ENCODE measurements around the gene KCNIP3. TPM values are rescaled to one million over a fixed set of nuclear protein-coding genes. Genes with fewer than 3 reads are reported as not detected.

The KCNIP3 gene
- total and polyA plus RNA-seq, 4 donors: 1.8 to 2.7 (median 2.1) TPM

GRCh38 chr2:95329401-95329800 lies 32.3 kb downstream of the KCNIP3 start:
- Histone ChIP-seq H3K27me3 (ENCODE audit: control insufficient read depth in 3 of 3, insufficient read depth in 3 of 3, low read length in 2 of 3) (no peaks in the 10 kb centered on the region), H3K36me3 (ENCODE audit: control insufficient read depth in 4 of 4, insufficient read depth in 4 of 4, low read length in 4 of 4) (no peaks in the 10 kb centered on the region), H3K4me1 (ENCODE audit: control insufficient read depth in 5 of 5, insufficient read depth in 5 of 5, low read length in 5 of 5) (no peaks in the 10 kb centered on the region), H3K9me3 (ENCODE audit: control insufficient read depth in 4 of 4, insufficient read depth in 3 of 4, low read length in 3 of 4) (peaks cover 0 to 2% (median 0%) of the 10 kb centered on the region in 4 donors), H3K9ac (ENCODE audit: insufficient read depth in 1 of 2, low read length in 2 of 2) (no peak overlapping the region), H3K27ac (ENCODE audit: low read depth in 1 of 2, low read length in 1 of 2) (no peak overlapping the region), H3K4me3 (no peak overlapping the region)
- 93 to 97% methylated on average over 14 of the region's 14 CpGs for WGBS, 2 donors
- TF ChIP-seq CTCF (IDR thresholded peaks at IDR 0.05; ENCODE audit: control extremely low read depth, extremely low read depth): no peak
- no peak for ATAC-seq (ENCODE audit: insufficient read depth, low FRiP score)
- DNase-seq: no peak

- no peak for TF ChIP-seq CTCF (IDR thresholded peaks at IDR 0.05; ENCODE audit: control extremely low read depth, extremely low read depth)
- ATAC-seq (ENCODE audit: insufficient read depth, low FRiP score) (no peak), DNase-seq (no peak)
- H3K36me3 ChIP-seq (ENCODE audit: control insufficient read depth in 4 of 4, insufficient read depth in 4 of 4, low read length in 4 of 4): no peaks in the 10 kb centered on the region
- WGBS, 2 donors: 80 to 86% methylated on average over 23 of the region's 23 CpGs
- H3K27me3 ChIP-seq (ENCODE audit: control insufficient read depth in 3 of 3, insufficient read depth in 3 of 3, low read length in 2 of 3): no peaks in the 10 kb centered on the region
- H3K9me3 ChIP-seq (ENCODE audit: control insufficient read depth in 4 of 4, insufficient read depth in 3 of 4, low read length in 3 of 4): peaks cover 0 to 2% (median 0%) of the 10 kb centered on the region in 4 donors
- H3K4me3 ChIP-seq: no peak overlapping the region
- H3K27ac ChIP-seq (ENCODE audit: low read depth in 1 of 2, low read length in 1 of 2): no peak overlapping the region
- H3K9ac ChIP-seq (ENCODE audit: insufficient read depth in 1 of 2, low read length in 2 of 2): no peak overlapping the region
- H3K4me1 ChIP-seq (ENCODE audit: control insufficient read depth in 5 of 5, insufficient read depth in 5 of 5, low read length in 5 of 5): no peaks in the 10 kb centered on the region
Measured at GRCh38 chr2:95329891-95330793, 33.0 kb downstream of the KCNIP3 start.

GRCh38 chr2:95330794-95331338 lies 33.7 kb downstream of the KCNIP3 start:
- H3K27me3 ChIP-seq (ENCODE audit: control insufficient read depth in 3 of 3, insufficient read depth in 3 of 3, low read length in 2 of 3): no peaks in the 10 kb centered on the region
- H3K27ac ChIP-seq (ENCODE audit: low read depth in 1 of 2, low read length in 1 of 2): no peak overlapping the region
- H3K9me3 ChIP-seq (ENCODE audit: control insufficient read depth in 4 of 4, insufficient read depth in 3 of 4, low read length in 3 of 4): peaks cover 0 to 2% (median 0%) of the 10 kb centered on the region in 4 donors
- H3K36me3 ChIP-seq (ENCODE audit: control insufficient read depth in 4 of 4, insufficient read depth in 4 of 4, low read length in 4 of 4): no peaks in the 10 kb centered on the region
- ATAC-seq (ENCODE audit: insufficient read depth, low FRiP score) (no peak), DNase-seq (no peak)
- H3K4me3 ChIP-seq: no peak overlapping the region
- TF ChIP-seq CTCF (IDR thresholded peaks at IDR 0.05; ENCODE audit: control extremely low read depth, extremely low read depth): no peak
- H3K9ac ChIP-seq (ENCODE audit: insufficient read depth in 1 of 2, low read length in 2 of 2): no peak overlapping the region
- WGBS, 2 donors: 86 to 89% methylated on average over 11 of the region's 11 CpGs
- H3K4me1 ChIP-seq (ENCODE audit: control insufficient read depth in 5 of 5, insufficient read depth in 5 of 5, low read length in 5 of 5): no peaks in the 10 kb centered on the region
